NCI-H128 (cell line): ENCODE data around the gene NMU.
"Not testable (repeated sequence)": the region's sequence is repeated elsewhere in the genome, so short reads cannot be mapped to it uniquely, and the experiment has no call there.

ENCODE experiments used
- DNase-seq: peaks from one replicate; lab custom pipeline; 2025; ENCODE audit not compliant: unreplicated experiment; lab: John Stamatoyannopoulos, UW

NMU gene, protein sequence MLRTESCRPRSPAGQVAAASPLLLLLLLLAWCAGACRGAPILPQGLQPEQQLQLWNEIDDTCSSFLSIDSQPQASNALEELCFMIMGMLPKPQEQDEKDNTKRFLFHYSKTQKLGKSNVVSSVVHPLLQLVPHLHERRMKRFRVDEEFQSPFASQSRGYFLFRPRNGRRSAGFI

GRCh38 chr4:55635741-55636655 lies at the start of gene NMU:
Gene NMU (minus strand): TSS chr4:55636298. CDS start chr4:55636192, 106 bp downstream.
- no peak for DNase-seq

GRCh38 chr4:55684276-55684675 lies 48.2 kb upstream of the NMU start:
- DNase-seq = no peak

DNA sequence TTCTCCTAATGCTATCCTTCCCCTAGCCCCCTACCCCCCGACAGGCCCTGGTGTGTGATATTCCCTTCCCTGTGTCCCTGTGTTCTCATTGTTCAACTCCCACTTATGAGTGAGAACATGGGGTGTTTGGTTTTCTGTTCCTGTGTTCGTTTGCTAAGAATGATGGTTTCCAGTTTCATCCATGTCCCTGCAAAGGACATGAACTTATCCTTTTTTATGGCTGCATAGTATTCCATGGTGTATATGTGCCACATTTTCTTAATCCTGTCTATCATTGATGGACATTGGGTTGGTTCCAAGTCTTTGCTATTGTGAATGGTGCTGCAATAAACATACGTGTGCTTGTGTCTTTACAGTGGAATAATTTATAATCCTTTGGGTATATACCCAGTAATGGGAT lies 46.7 kb upstream of the NMU start:
- not testable (repeated sequence) for DNase-seq

DNA sequence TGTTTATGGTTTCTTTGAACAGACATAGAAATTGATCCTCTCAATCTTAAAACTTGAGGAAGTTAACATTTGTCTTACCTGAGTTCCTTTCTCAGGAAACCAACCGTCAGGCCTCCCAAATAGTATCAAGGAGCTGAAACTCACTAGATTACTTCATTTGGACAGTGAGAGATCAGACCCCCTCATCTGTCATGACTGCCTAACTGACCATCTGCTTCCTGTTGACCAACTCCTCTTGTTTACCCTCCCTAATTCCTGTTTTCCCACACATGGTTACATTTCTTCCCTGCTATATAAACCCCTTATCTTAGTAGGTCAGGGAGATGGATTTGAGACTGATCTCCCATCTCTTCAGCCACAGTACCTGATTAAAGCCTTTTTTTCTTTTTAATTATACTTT lies 46.2 kb upstream of the NMU start:
- DNase-seq = no peak

- no peak for DNase-seq
Measured at GRCh38 chr4:55681430-55681829, 45.3 kb upstream of the NMU start.

GRCh38 chr4:55675196-55675793 lies 39.2 kb upstream of the NMU start:
- no peak for DNase-seq

DNA sequence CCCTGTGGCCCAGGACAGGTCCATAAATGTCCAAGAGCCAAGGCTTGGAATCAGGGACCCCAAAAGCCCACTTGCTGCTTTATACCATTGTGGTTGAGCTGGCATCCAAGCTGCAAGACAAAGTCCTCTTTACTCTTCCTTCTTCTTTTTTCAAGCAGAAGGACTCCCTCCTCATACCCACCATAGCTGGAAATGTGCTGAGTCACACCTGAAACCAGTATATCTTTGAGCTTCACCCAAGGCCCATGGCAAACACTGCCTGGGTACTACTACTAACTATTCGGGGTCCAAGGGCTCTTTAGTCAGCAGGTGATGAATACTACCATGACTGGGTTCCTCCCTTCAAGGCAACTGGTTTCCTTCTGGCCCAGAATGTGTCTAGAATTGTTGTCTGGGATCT lies 37.3 kb upstream of the NMU start:
- DNase-seq = no peak

- DNase-seq = no peak
Measured at GRCh38 chr4:55671667-55672066, 35.6 kb upstream of the NMU start.

DNA sequence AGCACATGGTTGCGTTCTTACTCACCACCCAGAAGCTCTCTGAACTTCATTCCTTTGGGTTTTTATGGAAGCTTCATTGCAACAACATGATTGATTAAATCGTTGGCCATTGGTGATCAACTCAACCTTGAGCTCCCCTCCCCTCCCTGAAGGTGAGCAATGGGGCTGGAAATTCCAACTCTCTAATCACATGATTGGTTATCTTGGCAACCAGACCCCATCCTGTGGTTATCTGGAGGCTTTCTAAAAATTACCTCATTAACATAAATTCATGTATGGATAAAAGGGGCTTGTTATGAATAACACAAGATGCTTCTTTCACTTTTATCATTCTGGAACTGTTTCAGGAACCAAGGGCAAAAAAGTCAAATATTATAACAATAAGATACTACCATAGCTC lies 34.6 kb upstream of the NMU start:
- DNase-seq = no peak

DNA sequence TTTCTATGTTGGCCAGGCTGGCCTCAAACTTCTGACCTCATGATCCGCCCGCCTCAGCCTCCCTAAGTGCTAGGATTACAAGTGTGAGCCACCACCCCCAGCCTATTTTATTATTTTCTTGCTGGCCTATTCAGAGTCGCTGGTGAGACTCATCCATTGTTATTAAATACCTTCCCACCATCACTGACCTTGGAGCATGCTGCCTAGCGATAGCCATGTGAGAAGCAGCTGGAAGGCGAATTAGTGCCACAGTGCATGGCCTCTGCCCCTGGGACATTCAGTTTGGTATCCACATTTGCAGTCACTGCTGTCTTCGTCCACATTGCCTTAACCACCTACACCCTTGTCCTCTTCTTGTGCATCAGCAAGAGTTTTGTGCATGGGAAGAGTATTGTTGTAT lies 32.4 kb upstream of the NMU start:
- DNase-seq = no peak

GRCh38 chr4:55666535-55666934 lies 30.4 kb upstream of the NMU start:
- no peak for DNase-seq

GRCh38 chr4:55663145-55663544 lies 27.0 kb upstream of the NMU start:
- no peak for DNase-seq

GRCh38 chr4:55661398-55662056 lies 25.4 kb upstream of the NMU start:
- DNase-seq = no peak

GRCh38 chr4:55658657-55659056 lies 22.6 kb upstream of the NMU start:
- DNase-seq = no peak

GRCh38 chr4:55654131-55654530 lies 18.0 kb upstream of the NMU start:
- DNase-seq = no peak

GRCh38 chr4:55650483-55650882 lies 14.4 kb upstream of the NMU start:
- no peak for DNase-seq

DNA sequence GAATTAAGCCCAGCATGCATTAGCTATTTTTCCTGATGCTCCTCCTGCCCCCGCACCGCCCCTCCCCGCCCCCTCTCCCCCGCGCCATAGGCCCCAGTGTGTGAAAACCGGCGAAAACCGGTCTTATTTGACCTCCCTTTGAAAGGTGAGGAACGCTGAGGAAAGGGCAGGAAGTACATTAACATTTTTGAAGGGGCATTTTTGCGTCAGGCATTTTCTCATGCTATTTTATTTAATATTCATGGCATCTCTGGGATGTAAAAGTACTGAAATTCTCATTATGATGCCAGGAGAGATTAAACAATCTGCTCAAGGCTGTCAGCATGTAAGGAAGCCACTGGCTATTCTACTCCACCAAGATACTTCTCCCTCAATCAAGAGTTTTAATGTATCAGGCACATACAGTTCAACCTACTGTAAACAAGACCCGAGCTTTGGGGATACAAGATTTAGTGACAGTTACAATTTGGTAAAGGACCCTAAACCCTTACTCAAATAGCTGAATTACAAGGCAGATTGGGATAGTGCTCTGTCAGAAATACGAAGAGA lies 1.2 kb upstream of the NMU start:
- DNase-seq = no peak

- DNase-seq = no peak
Measured at GRCh38 chr4:55636656-55636999, 530 bp upstream of the NMU start.

DNA sequence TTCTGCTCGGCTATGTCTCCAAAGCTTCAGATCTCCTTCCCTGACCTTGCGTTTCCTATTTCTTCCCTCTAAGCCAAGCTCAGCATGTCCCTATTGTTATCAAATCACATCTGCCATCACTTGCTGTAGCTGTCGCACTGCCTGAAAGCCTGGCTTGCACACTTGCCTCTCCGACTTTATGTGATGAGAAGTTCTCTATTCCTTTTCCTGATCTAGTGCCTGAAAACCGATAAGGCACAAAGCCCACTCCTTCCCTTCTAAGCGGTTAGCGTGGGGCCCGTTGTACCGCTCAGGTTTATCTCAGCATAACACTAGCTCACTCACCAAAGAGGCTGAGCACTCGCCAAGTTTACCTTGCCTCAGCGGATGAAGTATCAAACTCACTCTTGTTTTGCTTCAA lies 816 bp downstream of the NMU start:
- no peak for DNase-seq

- no peak for DNase-seq
Measured at GRCh38 chr4:55634417-55635128, 1.5 kb downstream of the NMU start.

DNA sequence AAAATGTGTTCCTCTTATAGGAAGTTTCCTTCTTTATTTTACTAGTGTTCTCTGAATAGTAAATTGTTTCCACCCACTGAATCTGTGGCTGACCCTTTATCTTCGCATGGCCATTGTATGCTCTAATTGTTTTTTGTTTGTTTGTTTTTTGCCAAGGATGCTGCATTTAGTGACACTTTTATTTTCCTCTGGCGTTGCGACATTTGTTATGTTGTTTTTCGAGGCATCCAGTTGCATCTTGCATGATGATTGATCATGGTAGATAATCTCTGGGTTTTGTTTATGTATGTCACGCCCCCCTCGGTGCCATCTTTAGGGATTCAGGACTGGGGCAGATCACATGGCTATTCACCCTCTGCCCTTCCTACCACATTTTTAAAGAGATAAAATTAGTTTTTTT lies 2.2 kb downstream of the NMU start:
- no peak for DNase-seq
